GM23338 (cell line): Measurements from ENCODE around the gene ABCC1. TPM values are rescaled to one million over a fixed set of nuclear protein-coding genes. Genes with fewer than 3 reads are reported as not detected.

ENCODE experiments used
- ATAC-seq: fragments of 200-7000 bp; cut with Tn5 transposase; 3 replicates; pipeline ENCODE4 v1.9.1; 2020
- DNase-seq: peaks from one replicate; pipeline ENCODE4 v3.0.0-alpha.2; 2015; ENCODE audit warnings: low spot score
- H2AFZ ChIP-seq: fragments of 200-600 bp; sonication (generic); 2 replicates; pipeline ENCODE4 v1.8.0; 2016; ENCODE audit warnings: antibody characterized with exemption, mild to moderate bottlenecking, moderate library complexity
- H3F3A ChIP-seq: fragments of 200-600 bp; sonication (generic); replicated peaks from 2 replicates; pipeline ENCODE4 v1.8.0; 2017; ENCODE audit warnings: antibody characterized with exemption, mixed run types, low read depth
- H3K27ac ChIP-seq: fragments of 200-600 bp; sonication (generic); 2 replicates; pipeline ENCODE4 v1.6.1; 2016; ENCODE audit warnings: low read depth
- H3K27me3 ChIP-seq: fragments of 200-600 bp; sonication (generic); 2 replicates; pipeline ENCODE4 v1.8.0; 2016; ENCODE audit warnings: mild to moderate bottlenecking, mixed run types, moderate library complexity; ENCODE audit not compliant: insufficient read depth
- H3K36me3 ChIP-seq: fragments of 200-600 bp; sonication (generic); 2 replicates; pipeline ENCODE4 v1.8.0; 2016; ENCODE audit warnings: mild to moderate bottlenecking; ENCODE audit not compliant: insufficient read depth
- H3K4me1 ChIP-seq: fragments of 200-600 bp; sonication (generic); 2 replicates; pipeline ENCODE4 v1.8.0; 2016; ENCODE audit warnings: mild to moderate bottlenecking, moderate library complexity; ENCODE audit not compliant: insufficient read depth
- H3K4me2 ChIP-seq: fragments of 200-600 bp; sonication (generic); 2 replicates; pipeline ENCODE4 v1.7.1; 2017; ENCODE audit warnings: mixed run types
- H3K4me3 ChIP-seq: fragments of 200-600 bp; sonication (generic); 2 replicates; pipeline ENCODE4 v1.6.1; 2016; ENCODE audit warnings: mixed run types
- H3K79me2 ChIP-seq: fragments of 200-600 bp; sonication (generic); replicated peaks from 2 replicates; pipeline ENCODE4 v1.8.0; 2017; ENCODE audit warnings: mild to moderate bottlenecking; ENCODE audit not compliant: insufficient read depth
- H3K9me2 ChIP-seq: fragments of 200-600 bp; sonication (generic); 2 replicates; pipeline ENCODE4 v1.8.0; 2017; ENCODE audit not compliant: insufficient read depth
- H4K20me1 ChIP-seq: fragments of 200-600 bp; sonication (generic); replicated peaks from 2 replicates; pipeline ENCODE4 v1.8.0; 2017; ENCODE audit warnings: mild to moderate bottlenecking; ENCODE audit not compliant: insufficient read depth
- H3K27ac Mint-ChIP-seq: 2 replicates; pipeline ENCODE4 v1.8.0; 2020; ENCODE audit warnings: inconsistent platforms, mild to moderate bottlenecking, moderate library complexity, mixed read lengths
- H3K27me3 Mint-ChIP-seq: 3 replicates; pipeline ENCODE4 v1.8.0; 2022; ENCODE audit warnings: low read depth, mild to moderate bottlenecking, moderate library complexity, mixed read lengths, inconsistent platforms; ENCODE audit not compliant: insufficient read depth, poor library complexity
- H3K36me3 Mint-ChIP-seq: 3 replicates; pipeline ENCODE4 v1.8.0; 2021; ENCODE audit warnings: low read depth, mild to moderate bottlenecking, inconsistent platforms, moderate library complexity, mixed read lengths
- H3K4me1 Mint-ChIP-seq: 3 replicates; pipeline ENCODE4 v1.8.0; 2020; ENCODE audit warnings: mild to moderate bottlenecking, inconsistent platforms, mixed read lengths
- H3K4me3 Mint-ChIP-seq: 3 replicates; pipeline ENCODE4 v1.8.0; 2021; ENCODE audit warnings: moderate library complexity, mild to moderate bottlenecking, inconsistent platforms, mixed read lengths
- H3K9me3 Mint-ChIP-seq: 3 replicates; pipeline ENCODE4 v1.8.0; 2020; ENCODE audit warnings: moderate library complexity, mild to moderate bottlenecking, inconsistent platforms, mixed read lengths
- CREB1 ChIP-seq: fragments of 250-450 bp; sonication (Bioruptor Pico); IDR thresholded peaks from 2 replicates; pipeline ENCODE4 v1.5.0; 2020; ENCODE audit warnings: low read depth, mild to moderate bottlenecking, moderate library complexity
- CTCF ChIP-seq, 2 experiments: fragments of 200-600 bp in 1 of 2; sonication (generic) in 1 of 2; conservative IDR thresholded peaks; 2 replicates each; pipeline versions ENCODE4 v1.5.1 to v1.6.1; 2016 to 2017; ENCODE audit warnings: antibody characterized with exemption in 2 of 2, low read depth in 2 of 2, mild to moderate bottlenecking in 2 of 2, moderate library complexity in 1 of 2
- JUNB ChIP-seq: IDR thresholded peaks from one replicate; pipeline ENCODE4 v1.6.1; 2016; ENCODE audit warnings: antibody characterized with exemption; ENCODE audit not compliant: unreplicated experiment
- POLR2AphosphoS5 ChIP-seq: IDR thresholded peaks from 2 replicates; pipeline ENCODE4 v1.6.1; 2016; ENCODE audit warnings: antibody characterized with exemption, low read depth
- ZNF114 ChIP-seq: fragments of 250-450 bp; sonication (Bioruptor Pico); IDR thresholded peaks from 2 replicates; pipeline ENCODE4 v1.5.0; 2020; ENCODE audit warnings: mild to moderate bottlenecking, moderate library complexity
- ZNF331 ChIP-seq: fragments of 250-450 bp; sonication (Bioruptor Pico); IDR thresholded peaks from 2 replicates; pipeline ENCODE4 v1.5.0; 2020; ENCODE audit warnings: low read depth, mild to moderate bottlenecking, moderate library complexity
- ZNF462 ChIP-seq: fragments of 250-450 bp; sonication (Bioruptor Pico); IDR thresholded peaks from 2 replicates; pipeline ENCODE4 v1.5.0; 2020; ENCODE audit warnings: mild to moderate bottlenecking, moderate library complexity
- polyA plus RNA-seq: library from polyadenylated mRNA; unstranded; fragments of >200 nt; fragmentation: Nextera tagmentation; extraction: Ambion mirVana; gene quantifications from 2 replicates; pipeline ENCODE4 v1.2.1, GENCODE V29; 2016
- total RNA-seq: library from RNA; depleted of rRNA; stranded (reverse); fragments of >200 nt; shearing (Covaris generic); gene quantifications from 2 replicates; pipeline ENCODE4 v1.2.3, GENCODE V29; 2014

ABCC1 gene
- total and polyA plus RNA-seq, 2 experiments from 2014 or later = 11.0 to 46.6 TPM

- H3K4me3 ChIP-seq = no peak overlapping the region
- H3K27me3 ChIP-seq = no peaks in the 10 kb centered on the region
- Mint-ChIP-seq H3K4me1 (peaks cover 6% of the 10 kb centered on the region; the same call in 2 of the 3 replicates), H3K27ac (no peak overlapping the region), H3K36me3 (peaks cover 27% of the 10 kb centered on the region), H3K27me3 (peaks cover 2% of the 10 kb centered on the region), H3K4me3 (no peak overlapping the region), H3K9me3 (no peaks in the 10 kb centered on the region)
- H3K4me1 ChIP-seq = peaks cover 4% of the 10 kb centered on the region; the same call in 1 of the 2 replicates
- no peaks in the 10 kb centered on the region; the same call in none of the 2 replicates for H4K20me1 ChIP-seq
- H3K79me2 ChIP-seq = peaks cover 7% of the 10 kb centered on the region
- DNase-seq (no peak), ATAC-seq (no peak)
- H3K9me2 ChIP-seq = no peaks in the 10 kb centered on the region
- TF ChIP-seq POLR2AphosphoS5 = no peak
- no peak for TF ChIP-seq ZNF331 (CRISPR knock-in tag)
- TF ChIP-seq CREB1 (CRISPR knock-in tag) = no peak
- no peak for TF ChIP-seq ZNF462
- TF ChIP-seq CTCF (conservative IDR thresholded peaks at IDR 0.05; ENCODE audit: low read depth in 2 of 2) = no peak
- no peak for TF ChIP-seq ZNF114 (CRISPR knock-in tag)
- TF ChIP-seq JUNB = no peak
- no peak overlapping the region for H3K4me2 ChIP-seq
- H2AFZ ChIP-seq = no peak overlapping the region
- H3F3A ChIP-seq = no peaks in the 10 kb centered on the region
- peaks cover 7% of the 10 kb centered on the region for H3K36me3 ChIP-seq
- H3K27ac ChIP-seq = peak overlapping the region; percentile 19; the same call in 1 of the 2 replicates
Observed at GRCh38 chr16:16031401-16031800, 82.0 kb downstream of the ABCC1 start.
